Metanephros (tissue), 1 donor: ENCODE measurements around the gene GNA12. TPM values are rescaled to one million over a fixed set of nuclear protein-coding genes. Genes with fewer than 3 reads are reported as not detected.

Experiments
- total RNA-seq: library from RNA; depleted of rRNA; stranded (reverse); fragments of >200 nt; gene quantifications from one replicate; pipeline ENCODE4 v1.2.3, GENCODE V29; 2014

GNA12 gene
- 27.9 TPM for total RNA-seq

GRCh38 chr7:2844153-2845033 lies at the start of gene GNA12:
Gene GNA12, minus strand, starts transcription at chr7:2844308. Its CDS starts 147 bp downstream, at chr7:2844161.

GRCh38 chr7:2687881-2688318 lies 156.2 kb downstream of the GNA12 start, which contains the start of gene AMZ1:
Gene AMZ1, plus strand, starts transcription at chr7:2688202. Its CDS starts 12,250 bp downstream, at chr7:2700452.

Other genes with a start within 250 kb of the GNA12 start
- 82.1 TPM for gene TTYH3, start 212.3 kb downstream of the GNA12 start, total RNA-seq
- 0.23 TPM for gene AMZ1, start 156.1 kb downstream of the GNA12 start, total RNA-seq
- gene CARD11, start 199.6 kb upstream of the GNA12 start, total RNA-seq = 1.8 TPM